H9 (cell line): ENCODE results near the gene RPL37. TPM values are rescaled to one million over a fixed set of nuclear protein-coding genes. Genes with fewer than 3 reads are reported as not detected.

Experiments used
- DNase-seq: peaks from one replicate; pipeline ENCODE4 v3.0.0-alpha.2; 2017
- H2AFZ ChIP-seq: one replicate; pipeline ENCODE4 v1.6.1; 2013; ENCODE audit warnings: mild to moderate bottlenecking, low read length, control low read depth, moderate library complexity
- H2AK5ac ChIP-seq: 2 replicates; pipeline ENCODE4 v1.6.1; 2013; ENCODE audit warnings: low read length, control low read depth, mixed read lengths; ENCODE audit not compliant: insufficient read length
- H2BK120ac ChIP-seq: one replicate; pipeline ENCODE4 v1.6.1; 2013; ENCODE audit warnings: low read depth, mild to moderate bottlenecking, low read length, control low read depth, inconsistent platforms; ENCODE audit not compliant: poor library complexity, severe bottlenecking
- H2BK12ac ChIP-seq: 2 replicates; pipeline ENCODE4 v1.6.1; 2013; ENCODE audit warnings: low read length, control low read depth, mixed read lengths, low read depth; ENCODE audit not compliant: insufficient read length
- H2BK15ac ChIP-seq: 2 replicates; pipeline ENCODE4 v1.6.1; 2013; ENCODE audit warnings: low read depth, low read length, control low read depth
- H2BK20ac ChIP-seq: one replicate; pipeline ENCODE4 v1.6.1; 2013; ENCODE audit warnings: low read depth, mild to moderate bottlenecking, low read length, control low read depth, inconsistent platforms; ENCODE audit not compliant: poor library complexity, severe bottlenecking
- H2BK5ac ChIP-seq: 2 replicates; pipeline ENCODE4 v1.6.1; 2013; ENCODE audit warnings: low read length, control low read depth, mixed read lengths; ENCODE audit not compliant: insufficient read length
- H3K14ac ChIP-seq: 2 replicates; pipeline ENCODE4 v1.6.1; 2013; ENCODE audit warnings: low read length, control low read depth; ENCODE audit not compliant: insufficient read depth
- H3K18ac ChIP-seq: 2 replicates; pipeline ENCODE4 v1.6.1; 2013; ENCODE audit warnings: low read depth, mild to moderate bottlenecking, mixed read lengths, low read length, control low read depth; ENCODE audit not compliant: insufficient read length
- H3K23ac ChIP-seq: 2 replicates; pipeline ENCODE4 v1.6.1; 2013; ENCODE audit warnings: low read length, control low read depth, mixed read lengths, low read depth; ENCODE audit not compliant: insufficient read length
- H3K23me2 ChIP-seq: 2 replicates; pipeline ENCODE4 v1.6.1; 2013; ENCODE audit warnings: low read depth, mild to moderate bottlenecking, mixed read lengths, low read length, control low read depth; ENCODE audit not compliant: insufficient read length, poor library complexity, severe bottlenecking
- H3K27ac ChIP-seq: 2 replicates; pipeline ENCODE4 v1.5.1; 2013; ENCODE audit warnings: low read length, control low read depth, mixed read lengths, low read depth; ENCODE audit not compliant: insufficient read length
- H3K27me3 ChIP-seq: 2 replicates; pipeline ENCODE4 v1.6.1; 2013; ENCODE audit warnings: low read length, control low read depth, inconsistent platforms; ENCODE audit not compliant: insufficient read depth
- H3K4ac ChIP-seq: 2 replicates; pipeline ENCODE4 v1.6.1; 2013; ENCODE audit warnings: low read depth, mild to moderate bottlenecking, control low read depth, inconsistent platforms, low read length, moderate library complexity
- H3K4me1 ChIP-seq: 2 replicates; pipeline ENCODE4 v1.6.1; 2013; ENCODE audit warnings: low read length, control low read depth, inconsistent platforms; ENCODE audit not compliant: insufficient read depth
- H3K4me2 ChIP-seq: 2 replicates; pipeline ENCODE4 v1.6.1; 2013; ENCODE audit warnings: low read length, control low read depth, mixed read lengths; ENCODE audit not compliant: insufficient read length, insufficient read depth
- H3K56ac ChIP-seq: 2 replicates; pipeline ENCODE4 v1.6.1; 2013; ENCODE audit warnings: low read depth, mild to moderate bottlenecking, mixed read lengths, low read length, control low read depth; ENCODE audit not compliant: insufficient read length
- H3K79me1 ChIP-seq: 2 replicates; pipeline ENCODE4 v1.6.1; 2013; ENCODE audit warnings: low read depth, mild to moderate bottlenecking, moderate library complexity, low read length, control low read depth, inconsistent platforms; ENCODE audit not compliant: insufficient read depth, poor library complexity, severe bottlenecking
- H3K79me2 ChIP-seq: 2 replicates; pipeline ENCODE4 v1.6.1; 2013; ENCODE audit warnings: low read length, control low read depth, inconsistent platforms; ENCODE audit not compliant: insufficient read depth
- H3K9ac ChIP-seq: 2 replicates; pipeline ENCODE4 v1.6.1; 2013; ENCODE audit warnings: low read length, control low read depth, mixed read lengths; ENCODE audit not compliant: insufficient read length; ENCODE audit errors: extremely low read depth
- H3K9me3 ChIP-seq: one replicate; pipeline ENCODE4 v1.6.1; 2013; ENCODE audit warnings: low read depth, low read length, inconsistent platforms; ENCODE audit not compliant: control insufficient read depth
- H3T11ph ChIP-seq: one replicate; pipeline ENCODE4 v1.6.1; 2013; ENCODE audit warnings: mild to moderate bottlenecking, low read length, control low read depth, inconsistent platforms
- H4K20me1 ChIP-seq: one replicate; pipeline ENCODE4 v1.6.1; 2013; ENCODE audit not compliant: control insufficient read depth, insufficient read length, insufficient read depth
- H4K5ac ChIP-seq: 2 replicates; pipeline ENCODE4 v1.6.1; 2013; ENCODE audit warnings: low read depth, mild to moderate bottlenecking, mixed read lengths, low read length, control low read depth; ENCODE audit not compliant: insufficient read length
- H4K8ac ChIP-seq: replicated peaks from 2 replicates; pipeline ENCODE4 v1.6.1; 2013; ENCODE audit warnings: low read length, control low read depth, mixed read lengths, low read depth; ENCODE audit not compliant: insufficient read length
- H4K91ac ChIP-seq: 2 replicates; pipeline ENCODE4 v1.6.1; 2013; ENCODE audit warnings: low read depth, mild to moderate bottlenecking, moderate library complexity, mixed read lengths, low read length, control low read depth; ENCODE audit not compliant: insufficient read length
- H3K27ac Mint-ChIP-seq, 3 experiments: 2 replicates in 2 of 3; 3 replicates in 1 of 3; pipeline ENCODE4 v1.8.0; 2020 to 2021; ENCODE audit warnings: mixed read lengths in 3 of 3, mild to moderate bottlenecking in 1 of 3, moderate library complexity in 1 of 3
- H3K27me3 Mint-ChIP-seq: 2 replicates; pipeline ENCODE4 v1.8.0; 2021; ENCODE audit warnings: low read depth, mild to moderate bottlenecking, moderate library complexity, mixed read lengths
- H3K36me3 Mint-ChIP-seq, 3 experiments: 2 replicates in 2 of 3; 3 replicates in 1 of 3; pipeline ENCODE4 v1.8.0; 2020 to 2021; ENCODE audit warnings: low read depth in 3 of 3, mixed read lengths in 3 of 3; ENCODE audit not compliant: insufficient read depth in 1 of 3
- H3K4me1 Mint-ChIP-seq, 2 experiments: 2 replicates each; pipeline ENCODE4 v1.8.0; 2020; ENCODE audit warnings: mixed read lengths in 2 of 2
- H3K4me3 Mint-ChIP-seq, 2 experiments: 2 replicates in 1 of 2; 3 replicates in 1 of 2; pipeline ENCODE4 v1.8.0; 2020 to 2021; ENCODE audit warnings: mild to moderate bottlenecking in 2 of 2, mixed read lengths in 2 of 2, moderate library complexity in 1 of 2
- H3K9me3 Mint-ChIP-seq, 2 experiments: 2 replicates in 1 of 2; 3 replicates in 1 of 2; pipeline ENCODE4 v1.8.0; 2020; ENCODE audit warnings: mild to moderate bottlenecking in 2 of 2, mixed read lengths in 2 of 2, moderate library complexity in 1 of 2
- CTCF ChIP-seq: fragments of 200-600 bp; sonication (generic); conservative IDR thresholded peaks from 3 replicates; pipeline ENCODE4 v1.8.0; 2021; ENCODE audit warnings: antibody characterized with exemption, mild to moderate bottlenecking
- WGBS: extraction: QIAGEN DNeasy Blood & Tissue Kit; methylation state at CpG from one replicate; pipeline ENCODE4 v1.1.7; 2013; ENCODE audit warnings: missing lambda C conversion rate, low lambda C conversion rate, mixed read lengths; ENCODE audit not compliant: insufficient read length; ENCODE audit errors: extremely low coverage; 5-methylcytosine and 5-hydroxymethylcytosine counted together
- total RNA-seq: library from RNA; stranded (reverse); gene quantifications from 2 replicates; pipeline ENCODE4 v1.2.1, GENCODE V29; 2021

RPL37 gene
- total RNA-seq, 1 experiment from 2014 or later, result 1,735 TPM

DNA sequence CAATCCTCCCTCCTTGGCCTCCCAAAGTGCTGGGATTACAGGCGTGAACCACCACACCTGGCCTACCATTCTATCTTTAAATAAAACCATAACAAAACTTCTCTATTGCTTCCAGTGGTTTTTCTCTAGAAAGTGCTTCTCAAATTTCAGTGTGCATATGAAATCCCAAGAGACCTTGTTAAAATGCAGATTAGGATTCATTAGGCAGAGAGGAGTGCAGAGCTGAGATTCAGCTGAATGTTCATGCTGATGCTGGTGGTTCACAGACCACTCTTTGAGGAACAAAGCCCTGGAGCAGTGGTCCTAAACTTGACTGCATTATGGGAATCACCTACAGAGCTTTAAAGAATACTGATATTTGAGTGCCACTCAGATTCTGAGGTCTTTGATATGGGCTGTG is 34.4 kb upstream of the RPL37 start:
- Histone ChIP-seq H3K18ac (no peak overlapping the region), H3K9ac (no peak overlapping the region), H3K79me2 (no peaks in the 10 kb centered on the region), H3K27me3 (no peaks in the 10 kb centered on the region), H2BK5ac (no peak overlapping the region), H3K56ac (no peak overlapping the region), H3K14ac (no peak overlapping the region), H4K8ac (no peak overlapping the region), H4K20me1 (no peaks in the 10 kb centered on the region), H2AFZ (no peak overlapping the region), H3K79me1 (no peaks in the 10 kb centered on the region), H2AK5ac (no peak overlapping the region), H3T11ph (no peak overlapping the region), H3K23me2 (no peaks in the 10 kb centered on the region), H4K5ac (no peak overlapping the region), H2BK120ac (no peak overlapping the region), H3K4me1 (peaks cover 3% of the 10 kb centered on the region; the same call in 1 of the 2 replicates), H2BK15ac (no peak overlapping the region), H3K4me2 (no peak overlapping the region), H3K27ac (no peak overlapping the region), H2BK12ac (no peak overlapping the region), H4K91ac (no peak overlapping the region), H3K23ac (no peak overlapping the region), H2BK20ac (no peak overlapping the region), H3K4ac (no peak overlapping the region), H3K9me3 (no peaks in the 10 kb centered on the region)
- Mint-ChIP-seq H3K27me3 (no peaks in the 10 kb centered on the region; the same call in 1 of the 2 replicates), H3K27ac (no peak overlapping the region), H3K4me1 (peaks cover 11 to 14% of the 10 kb centered on the region in 2 experiments), H3K36me3 (peaks cover 7 to 23% (median 10%) of the 10 kb centered on the region in 3 experiments; a peak in 6 of 7 replicates), H3K4me3 (no peak overlapping the region), H3K9me3 (peaks cover 17 to 20% of the 10 kb centered on the region in 2 experiments)
- no CpG with 5 or more reads among the region's 1 CpG for WGBS
- no peak for TF ChIP-seq CTCF
- DNase-seq, result no peak
